OCI-LY1 (cell line): ENCODE results near the gene CCR7.

Experiments used
- H2AFZ ChIP-seq: fragments of 200-600 bp; sonication (generic), shearing (Covaris generic); 2 replicates; pipeline ENCODE4 v1.6.0; 2014; ENCODE audit warnings: antibody characterized with exemption, mild to moderate bottlenecking, low read length
- H3F3A ChIP-seq: fragments of 200-600 bp; sonication (generic), shearing (Covaris generic); 2 replicates; pipeline ENCODE4 v1.6.0; 2014; ENCODE audit warnings: mild to moderate bottlenecking, antibody characterized with exemption, low read length, moderate library complexity; ENCODE audit not compliant: insufficient read depth
- H3K27ac ChIP-seq: fragments of 200-600 bp; sonication (generic); 2 replicates; pipeline ENCODE4 v1.5.1; 2014; ENCODE audit warnings: low read length, mixed run types, mild to moderate bottlenecking, low read depth; ENCODE audit not compliant: poor library complexity, severe bottlenecking
- H3K27me3 ChIP-seq: fragments of 200-600 bp; sonication (generic); 2 replicates; pipeline ENCODE4 v1.6.0; 2014; ENCODE audit warnings: antibody characterized with exemption, mild to moderate bottlenecking, low read length, moderate library complexity; ENCODE audit not compliant: insufficient read depth
- H3K36me3 ChIP-seq: fragments of 200-600 bp; sonication (generic); 2 replicates; pipeline ENCODE4 v1.6.1; 2014; ENCODE audit warnings: mild to moderate bottlenecking, antibody characterized with exemption, low read length, moderate library complexity, mixed read lengths; ENCODE audit not compliant: insufficient read depth
- H3K4me1 ChIP-seq: fragments of 200-600 bp; sonication (generic); 2 replicates; pipeline ENCODE4 v1.5.1; 2014; ENCODE audit warnings: mild to moderate bottlenecking, low read length, moderate library complexity; ENCODE audit not compliant: insufficient read depth, severe bottlenecking
- H3K4me2 ChIP-seq: fragments of 200-600 bp; sonication (generic), shearing (Covaris generic); 2 replicates; pipeline ENCODE4 v1.6.1; 2014; ENCODE audit warnings: low read length
- H3K4me3 ChIP-seq: fragments of 200-600 bp; sonication (generic); 2 replicates; pipeline ENCODE4 v1.5.1; 2014; ENCODE audit warnings: low read length, low read depth, mild to moderate bottlenecking, mixed read lengths; ENCODE audit not compliant: poor library complexity, severe bottlenecking
- H3K79me2 ChIP-seq: fragments of 200-600 bp; shearing (Covaris generic); 2 replicates; pipeline ENCODE4 v1.6.1; 2016; ENCODE audit warnings: mixed run types, low read length, mixed read lengths; ENCODE audit not compliant: insufficient read depth
- H3K9ac ChIP-seq: fragments of 200-600 bp; sonication (generic), shearing (Covaris generic); 2 replicates; pipeline ENCODE4 v1.6.1; 2014; ENCODE audit warnings: mild to moderate bottlenecking, low read length, mixed read lengths
- H3K9me2 ChIP-seq: fragments of 200-600 bp; sonication (generic), shearing (Covaris generic); 2 replicates; pipeline ENCODE4 v1.6.1; 2014; ENCODE audit warnings: low read depth, mild to moderate bottlenecking, low read length, mixed read lengths
- H3K9me3 ChIP-seq: fragments of 200-600 bp; shearing (Covaris generic); 2 replicates; pipeline ENCODE4 v1.6.1; 2014; ENCODE audit warnings: low read length, mixed read lengths
- H4K20me1 ChIP-seq: fragments of 200-600 bp; sonication (generic), shearing (Covaris generic); 2 replicates; pipeline ENCODE4 v1.6.0; 2016; ENCODE audit warnings: mild to moderate bottlenecking, low read length; ENCODE audit not compliant: insufficient read depth
- CTCF ChIP-seq: fragments of 200-600 bp; sonication (generic), shearing (Covaris generic); IDR thresholded peaks from 2 replicates; pipeline ENCODE4 v1.5.1; 2017; ENCODE audit warnings: mild to moderate bottlenecking, antibody characterized with exemption, low read length, moderate library complexity, mixed read lengths
- EZH2 ChIP-seq: fragments of 200-600 bp; sonication (generic), shearing (Covaris generic); IDR thresholded peaks from 2 replicates; pipeline ENCODE4 v1.8.0; 2017; ENCODE audit warnings: borderline replicate concordance, mixed run types, mild to moderate bottlenecking, antibody characterized with exemption, low read length, moderate library complexity, mixed read lengths

Gene CCR7

DNA sequence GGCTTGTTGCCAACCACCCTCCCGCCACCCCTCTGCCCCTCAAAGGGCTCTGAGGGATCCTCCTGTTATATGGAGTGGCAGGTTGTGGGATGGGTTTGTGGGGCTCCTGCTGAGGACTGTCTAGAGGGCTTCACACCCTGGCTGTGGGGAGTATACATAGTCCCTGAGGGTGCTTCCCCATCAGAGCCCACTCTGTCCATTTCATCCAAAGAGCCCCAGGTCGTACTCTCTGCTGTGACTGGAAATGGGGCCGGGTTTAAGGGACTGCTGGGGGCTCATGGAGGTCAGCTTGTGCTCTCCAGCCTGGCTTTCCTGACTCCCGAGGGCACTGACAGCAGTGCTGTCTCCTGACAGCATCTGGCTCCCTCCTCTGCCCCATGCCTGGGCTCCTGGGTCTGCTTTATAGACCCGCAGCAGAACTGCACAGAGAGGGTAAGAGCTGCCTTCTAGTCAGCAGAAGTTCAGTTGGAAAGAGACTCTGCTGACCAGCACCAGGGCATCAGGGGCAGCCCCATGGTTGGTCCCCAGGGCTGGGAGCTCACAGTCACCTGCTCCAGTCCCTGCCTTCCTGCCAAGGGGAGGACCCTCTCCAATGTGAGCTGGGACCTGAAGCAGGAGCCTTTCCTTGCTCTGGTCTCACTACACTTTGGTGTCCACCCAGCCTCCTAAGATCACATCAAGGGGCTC lies 46.0 kb downstream of the CCR7 start:
- Histone ChIP-seq H4K20me1 (no peaks in the 10 kb centered on the region), H3K27ac (no peak overlapping the region), H3K4me1 (peaks cover 16% of the 10 kb centered on the region), H3K9me3 (no peaks in the 10 kb centered on the region), H3K9me2 (no peaks in the 10 kb centered on the region), H3K4me3 (no peak overlapping the region), H3K36me3 (no peaks in the 10 kb centered on the region), H2AFZ (no peak overlapping the region), H3K79me2 (no peaks in the 10 kb centered on the region), H3K4me2 (no peak overlapping the region), H3K27me3 (no peaks in the 10 kb centered on the region; the same call in 1 of the 2 replicates), H3K9ac (no peak overlapping the region), H3F3A (no peaks in the 10 kb centered on the region)
- TF ChIP-seq EZH2 (no peak), CTCF (no peak)

DNA sequence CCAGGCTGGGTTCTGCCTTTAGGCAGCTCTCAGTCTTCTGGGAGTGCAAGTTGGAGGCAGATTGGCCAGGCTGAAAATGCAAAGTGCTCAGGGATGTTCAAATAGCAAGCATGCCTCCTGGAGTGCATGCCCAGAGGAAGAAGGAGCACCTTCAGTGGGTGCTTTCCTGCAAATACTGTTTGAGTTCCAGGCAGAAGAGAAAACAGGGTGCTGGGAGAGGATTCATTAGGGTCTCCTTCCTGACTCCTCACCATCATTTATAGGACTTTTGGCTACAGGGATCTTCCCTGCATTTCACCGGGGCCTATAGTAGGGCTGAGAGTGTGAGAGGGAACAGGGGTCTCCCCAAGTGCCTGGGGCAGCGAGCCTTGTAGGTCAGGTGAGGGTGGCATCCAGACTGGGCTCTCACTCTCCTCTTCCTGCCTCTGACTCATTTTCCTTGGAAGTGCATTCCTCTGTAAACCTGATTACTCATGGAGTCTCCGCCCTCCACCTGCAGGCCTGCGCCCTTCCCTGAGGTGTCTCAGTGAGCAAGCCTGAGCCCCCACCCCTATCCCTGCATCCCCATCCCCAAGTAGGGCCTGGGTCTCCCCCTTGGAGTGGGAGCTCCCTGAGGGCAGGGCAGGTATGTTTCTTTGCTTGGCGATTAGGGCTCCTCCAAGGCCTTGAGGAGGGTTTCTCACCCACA lies 46.7 kb downstream of the CCR7 start:
- Histone ChIP-seq H3K9ac (no peak overlapping the region), H3K4me3 (no peak overlapping the region), H3K4me1 (peaks cover 16% of the 10 kb centered on the region), H3K27ac (no peak overlapping the region), H3K4me2 (no peak overlapping the region), H3K27me3 (peaks cover 4% of the 10 kb centered on the region), H3F3A (no peaks in the 10 kb centered on the region), H3K79me2 (no peaks in the 10 kb centered on the region), H4K20me1 (no peaks in the 10 kb centered on the region), H3K9me3 (no peaks in the 10 kb centered on the region), H3K36me3 (no peaks in the 10 kb centered on the region), H3K9me2 (no peaks in the 10 kb centered on the region), H2AFZ (no peak overlapping the region)
- TF ChIP-seq CTCF (no peak), EZH2 (no peak)

- Histone ChIP-seq H3K79me2 (no peaks in the 10 kb centered on the region), H3K9ac (no peak overlapping the region), H3K4me1 (peaks cover 16% of the 10 kb centered on the region), H2AFZ (no peak overlapping the region), H3K9me2 (no peaks in the 10 kb centered on the region), H3F3A (no peaks in the 10 kb centered on the region), H3K4me2 (no peak overlapping the region), H3K27me3 (peaks cover 6% of the 10 kb centered on the region), H3K9me3 (no peaks in the 10 kb centered on the region), H4K20me1 (no peaks in the 10 kb centered on the region), H3K36me3 (no peaks in the 10 kb centered on the region), H3K4me3 (no peak overlapping the region), H3K27ac (no peak overlapping the region)
- no peak for TF ChIP-seq EZH2
- TF ChIP-seq CTCF: no peak
Observed at GRCh38 chr17:40517981-40518380, 47.3 kb downstream of the CCR7 start.
